Activated gamma-delta T cell treated with anti-CD3 and anti-CD28 coated beads, Interleukin-2, amount 50 U/mL, for 16 hours (primary cell): ENCODE measurements around the gene SREBF2.
A peak's percentile ranks its signal among the peaks of the same experiment; 100 is the strongest.

Source experiments
- DNase-seq: peaks from one replicate; pipeline ENCODE4 v3.0.0-alpha.2; 2020; ENCODE audit warnings: low read depth

SREBF2 gene

GRCh38 chr22:41908411-41909309 lies 75.8 kb downstream of the SREBF2 start:
- DNase-seq, result no peak

DNA sequence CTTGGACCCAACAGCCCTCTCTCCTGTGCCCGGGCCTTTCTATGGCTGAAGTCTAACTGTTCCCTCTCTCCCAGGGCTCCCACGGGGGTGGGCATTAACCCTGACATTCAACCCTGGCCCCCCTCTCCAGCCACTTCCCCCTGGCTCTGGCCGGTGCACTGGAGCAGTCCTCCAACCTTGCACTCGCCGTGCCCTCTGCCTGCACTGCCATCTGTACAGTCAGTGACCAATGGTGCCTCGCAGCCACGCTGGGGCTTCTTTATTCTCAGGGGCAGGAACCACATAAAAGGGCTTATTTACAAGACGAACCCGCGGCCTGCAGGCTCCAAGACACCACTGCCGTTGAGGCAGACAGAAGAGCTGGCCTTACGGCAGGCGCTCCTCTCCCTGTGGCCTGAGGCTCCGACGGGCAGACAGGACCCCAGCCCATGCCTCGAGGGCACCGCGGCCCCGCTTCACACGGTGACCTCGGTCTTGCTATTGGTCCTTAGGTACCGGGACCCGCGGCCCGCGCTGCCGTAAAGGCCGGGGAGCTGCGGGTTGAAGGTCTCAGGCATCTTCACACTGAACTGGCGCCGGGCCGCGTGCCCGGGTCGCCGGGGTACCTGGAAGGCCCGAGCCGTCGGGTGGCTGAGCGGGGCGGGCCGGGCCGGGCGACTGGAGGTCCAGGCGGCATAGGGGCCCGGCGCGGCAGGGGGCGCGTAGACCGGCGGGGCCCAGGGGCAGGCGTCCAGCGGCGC lies 76.6 kb downstream of the SREBF2 start:
- no peak for DNase-seq

GRCh38 chr22:41910050-41911000 lies 77.4 kb downstream of the SREBF2 start:
- no peak for DNase-seq

- DNase-seq, result no peak
These were observed 78.2 kb downstream of the SREBF2 start for GRCh38 chr22:41911001-41911611.

- DNase-seq, result no peak
These were observed 79.6 kb downstream of the SREBF2 start for GRCh38 chr22:41912338-41913039.

GRCh38 chr22:41913040-41913719 lies 80.3 kb downstream of the SREBF2 start:
- no peak for DNase-seq

- no peak for DNase-seq
These were observed 81.1 kb downstream of the SREBF2 start for GRCh38 chr22:41913842-41914534.

- no peak for DNase-seq
These were observed 81.7 kb downstream of the SREBF2 start for GRCh38 chr22:41914611-41915034.

DNA sequence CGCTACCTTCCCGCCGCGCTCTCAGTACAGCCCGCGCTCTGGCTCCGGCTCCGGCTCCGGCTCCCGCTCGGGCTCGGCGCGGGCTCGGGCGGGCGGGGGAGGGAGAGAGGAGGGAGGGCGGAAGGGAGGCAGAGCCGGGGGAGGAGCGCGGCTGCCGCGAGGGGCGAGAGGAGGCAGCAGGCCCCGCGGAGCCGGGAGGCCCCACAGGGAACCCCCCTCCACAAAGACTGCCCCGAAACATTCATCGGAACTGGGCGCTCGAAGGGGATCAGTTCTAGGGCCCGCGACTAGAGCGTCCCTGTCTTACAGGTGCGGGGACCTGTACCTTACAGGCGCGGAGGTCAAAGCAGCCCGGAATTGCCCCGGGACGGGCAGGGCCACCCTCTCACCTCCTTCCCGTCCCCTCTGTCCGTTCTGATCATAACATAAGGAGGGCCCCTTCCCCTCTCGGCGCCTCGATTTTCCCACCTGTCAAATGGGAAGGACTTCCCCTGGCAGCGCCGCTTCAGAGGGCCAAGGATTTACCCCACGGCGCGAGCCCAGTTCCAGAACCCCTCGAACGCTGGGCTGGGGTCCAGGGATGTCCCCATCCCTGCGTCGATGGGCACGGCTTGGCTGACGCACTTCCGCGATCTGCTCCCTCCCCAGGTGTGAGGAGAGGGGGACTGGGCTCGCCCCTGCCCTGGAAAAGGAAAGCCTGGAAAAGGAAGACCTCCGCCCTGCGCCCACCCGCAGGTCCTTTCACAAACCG lies 82.3 kb downstream of the SREBF2 start, which contains the start of gene SHISA8:
Gene SHISA8 (minus strand): TSS at position 40 of the 751 bp plus-strand sequence. CDS start 407 bp downstream, outside the sequence.
- peak; percentile 33 for DNase-seq

DNA sequence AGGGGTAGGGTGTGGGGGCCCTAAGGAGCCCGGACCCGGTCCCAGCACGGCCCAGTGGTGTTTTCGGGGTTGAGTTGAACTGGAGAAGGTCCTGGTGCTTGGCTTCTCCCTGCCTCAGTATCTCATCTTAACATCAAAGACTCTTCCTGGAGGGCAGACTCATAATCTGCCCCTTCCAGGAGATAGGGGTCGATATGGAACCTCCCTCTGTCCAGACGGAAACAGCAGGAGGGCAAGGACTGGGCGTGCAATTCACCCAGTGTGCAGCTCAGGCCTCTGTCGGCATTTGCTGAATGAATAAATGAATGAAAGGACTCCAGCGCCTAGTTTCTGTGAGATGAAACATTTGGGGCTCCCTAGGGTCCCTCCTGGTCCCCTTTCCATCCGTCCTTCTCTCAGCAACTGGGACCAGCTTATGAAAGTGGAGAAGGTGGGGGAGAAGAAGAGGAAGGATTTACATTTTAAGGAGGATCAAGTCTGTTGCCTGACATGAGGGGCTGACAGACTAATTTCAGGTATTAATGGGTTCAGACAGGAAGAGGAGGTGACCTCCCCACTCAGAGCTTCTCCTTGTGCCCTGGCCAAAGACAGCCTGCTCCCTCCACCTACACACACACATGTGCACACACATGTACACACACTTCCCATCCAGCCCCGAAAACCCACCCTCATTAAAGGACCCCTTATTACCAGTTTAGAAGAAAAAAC lies 83.0 kb downstream of the SREBF2 start:
- DNase-seq, result no peak

GRCh38 chr22:41916745-41917358 lies 83.9 kb downstream of the SREBF2 start:
- no peak for DNase-seq

- DNase-seq, result no peak
These were observed 84.5 kb downstream of the SREBF2 start for GRCh38 chr22:41917375-41917902.

- no peak for DNase-seq
These were observed 85.2 kb downstream of the SREBF2 start for GRCh38 chr22:41917903-41918791.

- no peak for DNase-seq
These were observed 86.7 kb downstream of the SREBF2 start for GRCh38 chr22:41919357-41920224.

GRCh38 chr22:41920271-41920976 lies 87.5 kb downstream of the SREBF2 start:
- no peak for DNase-seq
